ENCODE results near the gene LCN15. TPM values are rescaled to one million over a fixed set of nuclear protein-coding genes. Genes with fewer than 3 reads are reported as not detected.

LCN15 gene
- total and polyA plus RNA-seq, 2 of the 4 experiments (the other 2 are of a cell fraction): not detected

- dilution Hi-C loops (cut with HindIII; ENCODE audit: low sequenced_read_pairs, unreplicated experiment) (no loop called here), intact Hi-C loops (cut with micrococcal nuclease) (no loop called here), in situ Hi-C loops (cut with MboI; ENCODE audit: low sequenced_read_pairs) (no loop called here)
- Histone ChIP-seq H3K14ac (replicated peaks; ENCODE audit: low read depth, low read length) (no peak overlapping the region), H4K8ac (ENCODE audit: low read depth in 2 of 2, low read length in 2 of 2) (no peak overlapping the region), H2AK9ac (replicated peaks; ENCODE audit: low read depth, low read length, poor library complexity) (no peak overlapping the region), H2BK20ac (ENCODE audit: low read depth, low read length) (no peak overlapping the region), H4K20me1 (ENCODE audit: insufficient read depth, low read length) (peaks cover 6% of the 10 kb centered on the region), H2BK15ac (ENCODE audit: low read depth, low read length) (no peak overlapping the region), H3K23ac (ENCODE audit: low read depth, low read length) (no peak overlapping the region), H2AFZ (replicated peaks; ENCODE audit: low read length, poor library complexity) (no peak overlapping the region), H3K18ac (ENCODE audit: low read depth, low read length) (no peak overlapping the region), H3K27ac (ENCODE audit: insufficient read depth, low read length) (no peak overlapping the region), H2AK5ac (ENCODE audit: low read depth, low read length) (no peak overlapping the region), H3K56ac (ENCODE audit: extremely low read depth, insufficient read depth, low read length) (no peak overlapping the region), H4K5ac (ENCODE audit: low read depth, low read length) (no peak overlapping the region), H4K91ac (ENCODE audit: insufficient read depth, low read depth, low read length) (no peak overlapping the region), H3K9ac (ENCODE audit: low read depth, low read length) (no peak overlapping the region), H3K79me1 (ENCODE audit: low read depth in 1 of 2, low read length in 2 of 2) (peaks cover 9 to 13% of the 10 kb centered on the region in 2 experiments), H3K4me2 (ENCODE audit: low read depth, low read length) (no peak overlapping the region), H3K9me1 (ENCODE audit: insufficient read depth, low read length) (no peaks in the 10 kb centered on the region), H3K4me1 (ENCODE audit: control insufficient read depth, insufficient read depth, low read length) (peaks cover 13% of the 10 kb centered on the region), H2BK120ac (ENCODE audit: low read depth, low read length) (no peak overlapping the region), H3K4ac (ENCODE audit: low read depth, low read length) (no peak overlapping the region), H2BK5ac (ENCODE audit: low read depth, low read length, poor library complexity, severe bottlenecking) (no peak overlapping the region), H3K4me3 (ENCODE audit: insufficient read depth, low read depth, low read length) (no peak overlapping the region), H3K36me3 (ENCODE audit: control insufficient read depth, insufficient read depth, low read length) (peaks cover 2% of the 10 kb centered on the region; the same call in 1 of the 2 replicates), H3K27me3 (ENCODE audit: control insufficient read depth, insufficient read depth, low read length) (peaks cover 29% of the 10 kb centered on the region), H3K9me3 (ENCODE audit: control insufficient read depth, insufficient read depth, low read length) (no peaks in the 10 kb centered on the region)
- DNase-seq: no peak
- POLR2A ChIA-PET (ENCODE audit: unreplicated experiment): no interaction called here
- 97% methylated on average over 10 of the region's 22 CpGs; no CpG with 5 or more reads in 1 of the 2 experiments for WGBS, 2 experiments (ENCODE audit: extremely low coverage in 2 of 2, insufficient read length in 1 of 2)
- CTCF ChIA-PET: no interaction called here
- TF ChIP-seq MAFK (IDR thresholded peaks at IDR 0.05; ENCODE audit: low read depth, low read length) (no peak), BHLHE40 (IDR thresholded peaks at IDR 0.05; ENCODE audit: low read depth, low read length) (no peak), FOS (IDR thresholded peaks at IDR 0.05; ENCODE audit: low read depth, low read length) (no peak), CHD1 (IDR thresholded peaks at IDR 0.05; ENCODE audit: low read depth, low read length) (no peak), ELK1 (IDR thresholded peaks at IDR 0.05; ENCODE audit: borderline replicate concordance, low read depth, low read length) (no peak), RFX5 (IDR thresholded peaks at IDR 0.05; ENCODE audit: low read depth, low read length) (no peak), RAD21 (IDR thresholded peaks at IDR 0.05; ENCODE audit: low read length) (no peak), MXI1 (IDR thresholded peaks at IDR 0.05; ENCODE audit: borderline replicate concordance, low read depth, low read length) (no peak), POLR2A (IDR thresholded peaks at IDR 0.05; ENCODE audit: low read depth, low read length) (no peak), NFE2L2 (IDR thresholded peaks at IDR 0.05; ENCODE audit: low read depth, low read length) (no peak)
- ATAC-seq (ENCODE audit: low read depth): no peak
- no TSS peak for BruUV-seq (replicated peaks)
Observed at GRCh38 chr9:136803551-136804508, 39.5 kb upstream of the LCN15 start.

All from IMR-90 (cell line).